GM12878 (cell line): ENCODE results near the gene IRS2. TPM values are rescaled to one million over a fixed set of nuclear protein-coding genes. Genes with fewer than 3 reads are reported as not detected.

Experiments used
- ATAC-seq: fragments of 200-7000 bp; cut with Tn5 transposase; 3 replicates; pipeline ENCODE4 v1.9.1; 2020; ENCODE audit warnings: mild to moderate bottlenecking, moderate library complexity
- BruUV-seq: library from RNA; stranded (reverse); fragments of 400-500 nt; replicated peaks from 2 replicates; lab custom pipeline; 2021; lab: Mats Ljungman, UMichigan
- CTCF ChIA-PET: fragments of 300-600 bp; sonication (Branson Sonifier 250); formaldehyde crosslinking; extraction: SDS; loops from one replicate; lab custom pipeline; 2021; ENCODE audit warnings: inconsistent platforms; lab: Yijun Ruan, JAX
- POLR2A ChIA-PET: fragments of 350-600 bp; formaldehyde crosslinking; extraction: SDS; loops from one replicate; lab custom pipeline; 2021; ENCODE audit warnings: inconsistent platforms; lab: Charles Lee
- RAD21 ChIA-PET: fragments of 300-600 bp; sonication (Branson Sonifier 250); formaldehyde crosslinking; loops from one replicate; lab custom pipeline; 2023; ENCODE audit warnings: antibody characterized with exemption; ENCODE audit not compliant: unreplicated experiment; lab: Charles Lee
- SMC1A ChIA-PET: fragments of 300-600 bp; sonication (Branson Sonifier 250); formaldehyde crosslinking; loops from one replicate; lab custom pipeline; 2023; ENCODE audit not compliant: unreplicated experiment, uncharacterized antibody; lab: Charles Lee
- DNase-seq: peaks from one replicate; pipeline ENCODE4 v3.0.0-alpha.2; 2011; ENCODE audit warnings: low read depth, low spot score
- FAIRE-seq: peaks from 3 replicates; lab custom pipeline; 2011; peaks lifted over from hg19 to GRCh38; lab: Jason Lieb, UNC
- H2AFZ ChIP-seq: 2 replicates; pipeline ENCODE4 v1.6.0; 2011; ENCODE audit warnings: low read depth, low read length, control low read depth; ENCODE audit not compliant: control insufficient read depth
- H3K27ac ChIP-seq: 2 replicates; pipeline ENCODE4 v1.5.1; 2011; ENCODE audit warnings: control low read depth; ENCODE audit not compliant: control insufficient read depth, insufficient read depth
- H3K27me3 ChIP-seq, 2 experiments: replicated peaks in 1 of 2; 2 replicates each; pipeline versions ENCODE4 v1.6.0 to v1.6.1; 2011; ENCODE audit warnings: low read length in 1 of 2; ENCODE audit not compliant: control insufficient read depth in 2 of 2, insufficient read depth in 2 of 2
- H3K36me3 ChIP-seq, 2 experiments: 2 replicates each; pipeline ENCODE4 v1.5.1; 2011; ENCODE audit warnings: low read length in 1 of 2; ENCODE audit not compliant: control insufficient read depth in 2 of 2, insufficient read depth in 2 of 2
- H3K4me1 ChIP-seq: 2 replicates; pipeline ENCODE4 v1.6.1; 2011; ENCODE audit warnings: mild to moderate bottlenecking, low read length, moderate library complexity, mixed read lengths; ENCODE audit not compliant: control insufficient read depth, insufficient read depth
- H3K4me2 ChIP-seq: 2 replicates; pipeline ENCODE4 v1.6.0; 2011; ENCODE audit warnings: control low read depth; ENCODE audit not compliant: control insufficient read depth, insufficient read depth
- H3K4me3 ChIP-seq: fragments of 200-600 bp; sonication (generic); 2 replicates; pipeline ENCODE4 v1.5.1; 2016
- H3K79me2 ChIP-seq: 2 replicates; pipeline ENCODE4 v1.6.0; 2011; ENCODE audit warnings: low read length; ENCODE audit not compliant: control insufficient read depth, insufficient read depth
- H3K9ac ChIP-seq: 2 replicates; pipeline ENCODE4 v1.8.0; 2011; ENCODE audit warnings: low read length, control low read depth, mixed read lengths; ENCODE audit not compliant: control insufficient read depth, insufficient read depth
- H3K9me3 ChIP-seq: replicated peaks from 3 replicates; pipeline ENCODE4 v1.5.1; 2011; ENCODE audit warnings: mild to moderate bottlenecking, low read length; ENCODE audit not compliant: control insufficient read depth, insufficient read depth
- H4K20me1 ChIP-seq: 2 replicates; pipeline ENCODE4 v1.6.0; 2011; ENCODE audit not compliant: control insufficient read depth, insufficient read depth
- BCL11A ChIP-seq: IDR thresholded peaks from 2 replicates; pipeline ENCODE4 v1.6.1; 2011; ENCODE audit warnings: low read depth, low read length
- DPF2 ChIP-seq: fragments of 450-650 bp; IDR thresholded peaks from 2 replicates; pipeline ENCODE4 v1.6.1; 2017; ENCODE audit warnings: mild to moderate bottlenecking
- ETV6 ChIP-seq, 2 experiments: fragments of 450-650 bp in 1 of 2; IDR thresholded peaks in 1 of 2; conservative IDR thresholded peaks in 1 of 2; 2 replicates each; pipeline ENCODE4 v1.6.1; 2014; ENCODE audit warnings: antibody characterized with exemption in 1 of 2, borderline replicate concordance in 1 of 2, low read depth in 1 of 2, mild to moderate bottlenecking in 1 of 2, moderate library complexity in 1 of 2
- GATAD2B ChIP-seq: fragments of 450-650 bp; conservative IDR thresholded peaks from 2 replicates; pipeline ENCODE4 v1.6.1; 2017; ENCODE audit warnings: low read depth, mild to moderate bottlenecking, moderate library complexity
- IRF4 ChIP-seq: IDR thresholded peaks from 2 replicates; pipeline ENCODE4 v1.6.1; 2011; ENCODE audit warnings: low read depth, low read length
- KLF5 ChIP-seq: fragments of 450-650 bp; IDR thresholded peaks from 2 replicates; pipeline ENCODE4 v1.6.1; 2014; ENCODE audit warnings: mild to moderate bottlenecking; ENCODE audit not compliant: partially characterized antibody
- PAX8 ChIP-seq: fragments of 450-650 bp; IDR thresholded peaks from 2 replicates; pipeline ENCODE4 v1.6.1; 2017; ENCODE audit warnings: mild to moderate bottlenecking, moderate library complexity
- PRDM15 ChIP-seq: fragments of 450-650 bp; formaldehyde crosslinking; IDR thresholded peaks from 2 replicates; pipeline ENCODE4 v1.4.0; 2020; ENCODE audit warnings: mild to moderate bottlenecking, moderate library complexity
- SIX5 ChIP-seq: IDR thresholded peaks from 2 replicates; pipeline ENCODE4 v1.6.1; 2011; ENCODE audit warnings: mild to moderate bottlenecking, low read depth, low read length, moderate library complexity; ENCODE audit not compliant: severe bottlenecking
- TAF1 ChIP-seq: IDR thresholded peaks from 2 replicates; pipeline ENCODE4 v1.6.1; 2011; ENCODE audit warnings: mild to moderate bottlenecking, low read depth, low read length, borderline replicate concordance
- TCF3 ChIP-seq: IDR thresholded peaks from 2 replicates; pipeline ENCODE4 v1.6.1; 2012; ENCODE audit warnings: low read depth, mild to moderate bottlenecking, low read length, borderline replicate concordance; ENCODE audit not compliant: insufficient read depth
- WGBS: methylation state at CpG from one replicate; pipeline ENCODE4 v1.1.6; 2016; ENCODE audit warnings: low lambda C conversion rate; ENCODE audit not compliant: insufficient replicate concordance, insufficient coverage; ENCODE audit errors: missing lambda C conversion rate; 5-methylcytosine and 5-hydroxymethylcytosine counted together
- in situ Hi-C: fragments of 300-500 bp; cut with MboI; formaldehyde crosslinking; loops from 9 replicates; pipeline ENCODE4 v1.14.3; 2018; ENCODE audit warnings: mixed read lengths
- intact Hi-C: fragments of 100-400 bp; cut with micrococcal nuclease; formaldehyde crosslinking; loops from one replicate; pipeline ENCODE4 v1.14.2; 2022; ENCODE audit not compliant: unreplicated experiment
- polyA plus RNA-seq, 11 experiments: library from polyadenylated mRNA; depleted of rRNA in 4 of 11; unstranded in 6 of 11; stranded (reverse) in 5 of 11; fragments of >200 nt; fragmentation: Nextera tagmentation in 4 of 11; fragmentation: Illumina TruSeq in 1 of 11; extraction: Ambion mirVana in 4 of 11; extraction: Trizol in 1 of 11; gene quantifications; 1 replicate in 1 of 11; 2 replicates in 10 of 11; pipeline versions ENCODE4 v1.2.1 to v1.2.3, GENCODE V29; 2011 to 2016; ENCODE audit warnings: inconsistent platforms in 2 of 11, missing spikeins in 2 of 11, low read depth in 1 of 11
- total RNA-seq, 4 experiments: library from RNA; depleted of rRNA in 3 of 4; stranded (reverse); fragments of >200 nt in 3 of 4; fragmentation: Illumina TruSeq in 1 of 4; extraction: Trizol in 1 of 4; gene quantifications; 2 replicates each; pipeline versions ENCODE4 v1.2.1 to v1.2.3, GENCODE V29; 2013 to 2021
- TF ChIP-seq, protein P1 (sequence below): fragments of 450-650 bp; IDR thresholded peaks from 2 replicates; pipeline ENCODE4 v1.6.1; 2018; ENCODE audit warnings: mild to moderate bottlenecking, low read depth, moderate library complexity; ENCODE audit not compliant: partially characterized antibody

Gene IRS2
- total and polyA plus RNA-seq, 10 of the 15 experiments (the other 5 are each of a cell fraction or from before 2014, with no cell fraction given), result 0.01 to 0.31 (median 0.07) TPM; not detected in 6

GRCh38 chr13:109769275-109769674, 17.1 kb downstream of the IRS2 start (continued):
- no peak for TF ChIP-seq PAX8
- no peak for TF ChIP-seq TAF1
- no peak for TF ChIP-seq IRF4
- TF ChIP-seq, all 136 proteins: peak for 0

GRCh38 chr13:109768616-109769015, 17.8 kb downstream of the IRS2 start:
- ChIA-PET POLR2A (no interaction called here), RAD21 (no interaction called here), CTCF (no interaction called here), SMC1A (no interaction called here)
- no peaks in the 10 kb centered on the region for H4K20me1 ChIP-seq
- H3K79me2 ChIP-seq, result no peaks in the 10 kb centered on the region
- H3K9ac ChIP-seq, result no peak overlapping the region
- H3K27me3 ChIP-seq, result no peaks in the 10 kb centered on the region
- H3K27ac ChIP-seq, result no peak overlapping the region
- no peaks in the 10 kb centered on the region for H3K4me1 ChIP-seq
- ATAC-seq, result no peak
- no peak overlapping the region for H2AFZ ChIP-seq
- WGBS, result 48% methylated on average over 10 of the region's 10 CpGs
- FAIRE-seq, result no peak
- in situ Hi-C loops, result no loop called here
- no peak overlapping the region for H3K4me3 ChIP-seq
- no peaks in the 10 kb centered on the region for H3K36me3 ChIP-seq
- DNase-seq, result no peak
- TF ChIP-seq SIX5 (no peak), DPF2 (no peak), GATAD2B (no peak), PRDM15 (no peak), BCL11A (no peak), TCF3 (no peak), ETV6 (conservative IDR thresholded peaks at IDR 0.05 in 1 of 2, IDR thresholded peaks at IDR 0.05 in 1 of 2; ENCODE audit: borderline replicate concordance in 1 of 2, low read depth in 1 of 2) (no peak), KLF5 (no peak), PAX8 (no peak)
- TF ChIP-seq, protein P1, sequence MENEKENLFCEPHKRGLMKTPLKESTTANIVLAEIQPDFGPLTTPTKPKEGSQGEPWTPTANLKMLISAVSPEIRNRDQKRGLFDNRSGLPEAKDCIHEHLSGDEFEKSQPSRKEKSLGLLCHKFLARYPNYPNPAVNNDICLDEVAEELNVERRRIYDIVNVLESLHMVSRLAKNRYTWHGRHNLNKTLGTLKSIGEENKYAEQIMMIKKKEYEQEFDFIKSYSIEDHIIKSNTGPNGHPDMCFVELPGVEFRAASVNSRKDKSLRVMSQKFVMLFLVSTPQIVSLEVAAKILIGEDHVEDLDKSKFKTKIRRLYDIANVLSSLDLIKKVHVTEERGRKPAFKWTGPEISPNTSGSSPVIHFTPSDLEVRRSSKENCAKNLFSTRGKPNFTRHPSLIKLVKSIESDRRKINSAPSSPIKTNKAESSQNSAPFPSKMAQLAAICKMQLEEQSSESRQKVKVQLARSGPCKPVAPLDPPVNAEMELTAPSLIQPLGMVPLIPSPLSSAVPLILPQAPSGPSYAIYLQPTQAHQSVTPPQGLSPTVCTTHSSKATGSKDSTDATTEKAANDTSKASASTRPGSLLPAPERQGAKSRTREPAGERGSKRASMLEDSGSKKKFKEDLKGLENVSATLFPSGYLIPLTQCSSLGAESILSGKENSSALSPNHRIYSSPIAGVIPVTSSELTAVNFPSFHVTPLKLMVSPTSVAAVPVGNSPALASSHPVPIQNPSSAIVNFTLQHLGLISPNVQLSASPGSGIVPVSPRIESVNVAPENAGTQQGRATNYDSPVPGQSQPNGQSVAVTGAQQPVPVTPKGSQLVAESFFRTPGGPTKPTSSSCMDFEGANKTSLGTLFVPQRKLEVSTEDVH, result no peak
- TF ChIP-seq, all 136 proteins: peak for 0
- BruUV-seq, result no TSS peak
- Histone ChIP-seq H3K9me3 (no peaks in the 10 kb centered on the region), H3K4me2 (no peak overlapping the region)
- intact Hi-C loops, result no loop called here
